KMS-11 (cell line): Measurements from ENCODE around the gene SLC9A9.

Experiments used
- H2AFZ ChIP-seq: fragments of 200-600 bp; sonication (generic); 2 replicates; pipeline ENCODE4 v1.6.1; 2016; ENCODE audit warnings: antibody characterized with exemption, mixed run types, low read depth
- H3K27ac ChIP-seq: fragments of 200-600 bp; sonication (generic); 2 replicates; pipeline ENCODE4 v1.6.1; 2016; ENCODE audit warnings: mild to moderate bottlenecking, mixed run types
- H3K27me3 ChIP-seq: fragments of 200-600 bp; sonication (generic); 2 replicates; pipeline ENCODE4 v1.6.1; 2017; ENCODE audit warnings: mild to moderate bottlenecking, low read depth, mixed run types, moderate library complexity; ENCODE audit not compliant: insufficient read depth
- H3K36me3 ChIP-seq: fragments of 200-600 bp; sonication (generic); 2 replicates; pipeline ENCODE4 v1.6.1; 2017; ENCODE audit warnings: mild to moderate bottlenecking, mixed run types; ENCODE audit not compliant: insufficient read depth
- H3K4me1 ChIP-seq: fragments of 200-600 bp; sonication (generic); 2 replicates; pipeline ENCODE4 v1.6.1; 2016; ENCODE audit warnings: mild to moderate bottlenecking, low read depth, mixed run types; ENCODE audit not compliant: poor library complexity, severe bottlenecking
- H3K4me2 ChIP-seq: fragments of 200-600 bp; sonication (generic); 2 replicates; pipeline ENCODE4 v1.7.0; 2016; ENCODE audit warnings: mild to moderate bottlenecking, mixed run types
- H3K4me3 ChIP-seq: fragments of 200-600 bp; sonication (generic); IDR thresholded peaks from 2 replicates; pipeline ENCODE4 v1.6.1; 2017; ENCODE audit warnings: low read depth, low read length, mixed read lengths; ENCODE audit not compliant: insufficient read depth
- H3K79me2 ChIP-seq: fragments of 200-600 bp; sonication (generic); 2 replicates; pipeline ENCODE4 v1.6.1; 2016; ENCODE audit warnings: low read depth, mixed run types; ENCODE audit not compliant: insufficient read depth
- H3K9ac ChIP-seq: fragments of 200-600 bp; sonication (generic); 2 replicates; pipeline ENCODE4 v1.6.1; 2016; ENCODE audit warnings: mild to moderate bottlenecking, mixed run types
- H4K20me1 ChIP-seq: fragments of 200-600 bp; sonication (generic); 2 replicates; pipeline ENCODE4 v1.6.1; 2016; ENCODE audit warnings: mild to moderate bottlenecking, mixed run types; ENCODE audit not compliant: insufficient read depth
- TF ChIP-seq, protein P1 (sequence below): fragments of 200-600 bp; sonication (generic); conservative IDR thresholded peaks from 2 replicates; pipeline ENCODE4 v1.6.1; 2017; ENCODE audit warnings: low read depth, mild to moderate bottlenecking, antibody characterized with exemption, low read length, moderate library complexity, mixed read lengths

Gene SLC9A9

DNA sequence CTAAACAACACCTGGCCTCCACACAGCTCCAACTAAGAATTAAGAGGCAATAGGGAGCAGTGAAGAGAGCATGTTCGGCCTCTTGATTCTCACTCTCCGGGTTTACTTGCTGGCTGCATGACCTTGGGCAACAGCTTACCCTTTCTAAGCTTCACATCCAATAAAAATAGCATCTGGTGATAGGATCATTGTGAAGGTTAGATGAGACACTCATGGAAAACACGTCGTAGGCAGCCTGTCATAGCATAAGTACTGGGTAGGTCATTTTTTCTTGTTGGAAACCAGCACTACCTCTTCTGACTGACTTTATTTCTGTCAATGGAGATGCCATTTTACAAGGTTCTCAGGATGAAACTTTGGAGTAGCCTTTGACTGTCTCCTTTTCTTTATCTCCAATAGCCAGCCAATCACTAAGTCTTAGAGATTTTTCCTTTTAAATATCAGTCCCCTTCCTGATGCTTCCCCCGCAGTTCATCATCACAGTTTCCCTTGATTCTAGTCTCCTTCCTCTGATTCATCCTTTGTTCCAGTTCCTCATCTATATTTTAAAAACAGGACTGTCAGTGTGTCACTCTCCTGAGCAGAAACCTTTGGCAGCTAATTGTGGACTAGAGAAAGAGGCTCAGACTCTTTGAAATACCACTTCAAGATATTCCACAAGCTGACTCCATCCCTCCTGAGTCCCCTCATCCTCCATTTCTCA, 271.5 kb downstream of the SLC9A9 start:
- no peak overlapping the region for H3K9ac ChIP-seq
- no peaks in the 10 kb centered on the region for H3K36me3 ChIP-seq
- H2AFZ ChIP-seq: no peak overlapping the region
- TF ChIP-seq, protein P1, sequence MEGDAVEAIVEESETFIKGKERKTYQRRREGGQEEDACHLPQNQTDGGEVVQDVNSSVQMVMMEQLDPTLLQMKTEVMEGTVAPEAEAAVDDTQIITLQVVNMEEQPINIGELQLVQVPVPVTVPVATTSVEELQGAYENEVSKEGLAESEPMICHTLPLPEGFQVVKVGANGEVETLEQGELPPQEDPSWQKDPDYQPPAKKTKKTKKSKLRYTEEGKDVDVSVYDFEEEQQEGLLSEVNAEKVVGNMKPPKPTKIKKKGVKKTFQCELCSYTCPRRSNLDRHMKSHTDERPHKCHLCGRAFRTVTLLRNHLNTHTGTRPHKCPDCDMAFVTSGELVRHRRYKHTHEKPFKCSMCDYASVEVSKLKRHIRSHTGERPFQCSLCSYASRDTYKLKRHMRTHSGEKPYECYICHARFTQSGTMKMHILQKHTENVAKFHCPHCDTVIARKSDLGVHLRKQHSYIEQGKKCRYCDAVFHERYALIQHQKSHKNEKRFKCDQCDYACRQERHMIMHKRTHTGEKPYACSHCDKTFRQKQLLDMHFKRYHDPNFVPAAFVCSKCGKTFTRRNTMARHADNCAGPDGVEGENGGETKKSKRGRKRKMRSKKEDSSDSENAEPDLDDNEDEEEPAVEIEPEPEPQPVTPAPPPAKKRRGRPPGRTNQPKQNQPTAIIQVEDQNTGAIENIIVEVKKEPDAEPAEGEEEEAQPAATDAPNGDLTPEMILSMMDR: no peak
- H3K4me1 ChIP-seq: peaks cover under 1% of the 10 kb centered on the region
- no peaks in the 10 kb centered on the region for H4K20me1 ChIP-seq
- H3K79me2 ChIP-seq: no peaks in the 10 kb centered on the region
- H3K4me3 ChIP-seq: no peak overlapping the region
- H3K27ac ChIP-seq: no peak overlapping the region
- H3K27me3 ChIP-seq: no peaks in the 10 kb centered on the region
- H3K4me2 ChIP-seq: no peak overlapping the region

DNA sequence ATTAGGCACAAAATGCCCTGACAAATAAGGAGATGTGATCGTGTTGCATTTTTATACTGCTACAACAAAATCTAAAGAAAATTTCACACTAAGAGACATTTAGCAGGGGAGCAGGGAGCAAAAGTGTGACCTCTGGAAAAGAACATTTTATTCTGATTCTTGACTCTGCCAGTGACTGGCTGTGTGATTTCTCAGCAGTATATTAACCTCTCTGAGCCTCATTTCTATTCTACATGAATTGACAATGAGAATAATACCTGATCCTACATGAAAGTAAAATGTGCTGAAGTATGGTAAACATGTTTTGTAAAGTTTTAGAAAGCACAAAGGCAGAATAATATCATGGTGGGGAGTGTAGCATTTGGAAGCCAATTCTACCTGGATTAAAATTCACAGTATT, 273.3 kb downstream of the SLC9A9 start:
- no peak overlapping the region for H3K4me2 ChIP-seq
- no peaks in the 10 kb centered on the region for H4K20me1 ChIP-seq
- no peaks in the 10 kb centered on the region for H3K4me1 ChIP-seq
- H3K79me2 ChIP-seq: no peaks in the 10 kb centered on the region
- H3K27me3 ChIP-seq: no peaks in the 10 kb centered on the region
- H3K36me3 ChIP-seq: no peaks in the 10 kb centered on the region
- H3K4me3 ChIP-seq: no peak overlapping the region
- TF ChIP-seq, protein P1: no peak
- no peak overlapping the region for H2AFZ ChIP-seq
- no peak overlapping the region for H3K9ac ChIP-seq
- H3K27ac ChIP-seq: no peak overlapping the region

DNA sequence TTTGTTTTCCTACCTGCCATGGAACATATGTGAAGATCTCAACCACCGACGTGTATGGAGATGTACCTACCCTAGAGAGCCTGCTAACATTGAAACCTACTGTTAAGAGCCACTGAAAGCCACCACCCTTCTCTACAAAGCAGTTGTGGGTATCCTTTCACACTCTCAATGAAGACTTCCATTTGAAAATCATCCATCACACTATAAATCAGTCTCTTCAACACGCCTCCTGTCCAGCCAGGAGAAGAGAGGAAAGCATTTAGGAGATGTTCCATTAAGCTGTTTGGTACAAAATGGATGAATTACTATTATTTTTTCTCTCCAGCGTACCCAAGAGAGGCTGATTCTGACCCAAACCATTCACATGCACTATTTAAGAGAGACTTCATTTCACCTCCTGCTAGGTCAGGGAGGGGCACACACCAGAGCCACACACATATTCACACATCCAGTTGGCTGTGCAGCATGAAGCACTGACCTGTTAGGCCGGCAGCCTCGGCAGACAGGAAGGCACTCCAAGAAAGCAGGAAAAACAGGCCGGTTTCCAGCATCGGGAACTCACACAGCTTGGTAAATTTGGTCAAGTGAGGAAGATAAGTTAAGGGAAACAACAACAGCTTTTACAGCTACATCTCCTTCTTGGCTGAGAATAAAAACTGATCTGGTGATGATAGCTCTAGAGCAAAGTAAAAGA, 274.5 kb downstream of the SLC9A9 start:
- H3K27ac ChIP-seq: no peak overlapping the region
- H4K20me1 ChIP-seq: no peaks in the 10 kb centered on the region
- no peaks in the 10 kb centered on the region for H3K27me3 ChIP-seq
- TF ChIP-seq, protein P1: no peak
- no peak overlapping the region for H3K4me2 ChIP-seq
- H3K79me2 ChIP-seq: no peaks in the 10 kb centered on the region
- H3K36me3 ChIP-seq: no peaks in the 10 kb centered on the region
- H3K9ac ChIP-seq: no peak overlapping the region
- no peak overlapping the region for H3K4me3 ChIP-seq
- H3K4me1 ChIP-seq: no peaks in the 10 kb centered on the region
- no peak overlapping the region for H2AFZ ChIP-seq

DNA sequence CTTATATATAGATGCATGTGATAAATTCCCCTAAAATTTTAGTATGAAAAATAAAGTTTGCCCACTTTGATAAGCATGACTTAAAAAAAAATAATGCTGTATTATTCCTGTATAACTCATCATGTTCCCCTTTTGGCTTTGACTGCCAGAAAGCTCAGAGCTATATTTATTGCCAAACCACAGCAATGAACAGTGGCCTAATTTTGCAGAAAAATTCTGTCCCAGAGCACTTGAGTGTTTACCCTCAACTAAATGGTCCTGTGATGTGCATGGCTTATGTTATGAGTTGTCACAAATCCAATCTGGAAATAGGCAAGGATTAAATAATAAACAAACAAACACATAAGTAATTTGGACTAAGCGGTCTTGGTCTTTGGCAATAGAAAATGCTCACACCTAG, 276.7 kb downstream of the SLC9A9 start:
- Histone ChIP-seq H4K20me1 (no peaks in the 10 kb centered on the region), H3K27ac (no peak overlapping the region), H3K4me2 (no peak overlapping the region), H2AFZ (no peak overlapping the region), H3K27me3 (no peaks in the 10 kb centered on the region), H3K36me3 (no peaks in the 10 kb centered on the region), H3K9ac (no peak overlapping the region), H3K79me2 (no peaks in the 10 kb centered on the region), H3K4me1 (no peaks in the 10 kb centered on the region), H3K4me3 (no peak overlapping the region)
- TF ChIP-seq, protein P1: no peak
